ENCODE data around the gene SNRK. TPM values are rescaled to one million over a fixed set of nuclear protein-coding genes. Genes with fewer than 3 reads are reported as not detected.

Gene SNRK
- total RNA-seq, 1 donor from 2014 or later: 26.1 TPM

DNA sequence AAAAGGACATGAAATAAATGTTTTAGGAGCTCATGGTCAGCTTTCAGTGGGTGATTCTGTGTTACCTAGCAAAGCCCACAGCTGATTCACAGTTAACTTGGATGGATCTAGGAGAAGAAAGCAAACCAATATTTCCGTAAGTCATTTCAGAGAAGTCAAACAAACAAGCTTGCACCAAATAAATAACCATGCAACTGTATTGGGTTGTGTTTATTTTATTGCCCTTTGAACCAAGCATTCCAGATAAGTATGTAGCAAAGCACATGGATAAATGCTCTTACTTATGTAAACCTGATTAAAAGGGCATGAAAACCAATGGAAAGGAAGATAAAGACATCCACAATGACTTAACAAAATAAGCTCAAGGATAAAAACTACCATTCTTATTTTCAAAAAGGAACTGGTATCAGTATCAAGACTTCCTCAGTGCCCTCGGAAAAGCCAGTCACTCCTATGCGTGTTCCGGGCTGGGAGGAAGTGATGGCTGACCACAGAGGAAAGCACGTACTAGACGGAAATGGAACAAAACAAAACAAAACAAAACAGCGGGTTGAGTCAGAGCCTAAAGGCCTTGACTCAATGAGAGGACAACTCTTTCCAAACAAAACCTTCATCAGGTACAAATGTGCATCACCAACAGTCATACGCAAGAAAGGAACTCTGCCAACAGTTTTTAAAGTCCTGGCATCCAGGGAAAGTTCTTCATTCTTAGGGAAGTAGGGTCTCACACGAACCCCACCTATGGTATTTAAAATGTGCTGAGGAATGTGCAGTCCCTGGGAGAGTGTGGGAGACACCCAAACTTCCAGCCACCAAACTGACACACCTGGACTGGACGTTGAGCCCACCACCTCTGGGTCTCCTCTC is 103.3 kb downstream of the SNRK start:
- Histone ChIP-seq H3K79me2 (ENCODE audit: low read depth) (no peaks in the 10 kb centered on the region), H3K27me3 (no peaks in the 10 kb centered on the region), H3K4me3 (no peak overlapping the region), H3K9ac (no peak overlapping the region), H3K4me2 (no peak overlapping the region), H3F3A (ENCODE audit: low read depth) (no peaks in the 10 kb centered on the region), H4K20me1 (ENCODE audit: low read depth) (no peaks in the 10 kb centered on the region), H2AFZ (replicated peaks) (no peak overlapping the region), H3K27ac (no peak overlapping the region), H3K36me3 (no peaks in the 10 kb centered on the region), H3K4me1 (no peaks in the 10 kb centered on the region), H3K9me3 (ENCODE audit: low read depth) (no peaks in the 10 kb centered on the region)
- Mint-ChIP-seq H3K4me1 (peaks cover 3% of the 10 kb centered on the region), H3K9me3 (peaks cover 2% of the 10 kb centered on the region), H3K4me3 (no peak overlapping the region), H3K27ac (no peak overlapping the region), H3K36me3 (no peaks in the 10 kb centered on the region), H3K27me3 (ENCODE audit: insufficient read depth, low read depth) (peaks cover 4% of the 10 kb centered on the region)
- no peak for TF ChIP-seq EZH2phosphoT487 (IDR thresholded peaks at IDR 0.05)
- TF ChIP-seq, protein P1, sequence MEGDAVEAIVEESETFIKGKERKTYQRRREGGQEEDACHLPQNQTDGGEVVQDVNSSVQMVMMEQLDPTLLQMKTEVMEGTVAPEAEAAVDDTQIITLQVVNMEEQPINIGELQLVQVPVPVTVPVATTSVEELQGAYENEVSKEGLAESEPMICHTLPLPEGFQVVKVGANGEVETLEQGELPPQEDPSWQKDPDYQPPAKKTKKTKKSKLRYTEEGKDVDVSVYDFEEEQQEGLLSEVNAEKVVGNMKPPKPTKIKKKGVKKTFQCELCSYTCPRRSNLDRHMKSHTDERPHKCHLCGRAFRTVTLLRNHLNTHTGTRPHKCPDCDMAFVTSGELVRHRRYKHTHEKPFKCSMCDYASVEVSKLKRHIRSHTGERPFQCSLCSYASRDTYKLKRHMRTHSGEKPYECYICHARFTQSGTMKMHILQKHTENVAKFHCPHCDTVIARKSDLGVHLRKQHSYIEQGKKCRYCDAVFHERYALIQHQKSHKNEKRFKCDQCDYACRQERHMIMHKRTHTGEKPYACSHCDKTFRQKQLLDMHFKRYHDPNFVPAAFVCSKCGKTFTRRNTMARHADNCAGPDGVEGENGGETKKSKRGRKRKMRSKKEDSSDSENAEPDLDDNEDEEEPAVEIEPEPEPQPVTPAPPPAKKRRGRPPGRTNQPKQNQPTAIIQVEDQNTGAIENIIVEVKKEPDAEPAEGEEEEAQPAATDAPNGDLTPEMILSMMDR (IDR thresholded peaks at IDR 0.05): no peak
- TF ChIP-seq EZH2 (IDR thresholded peaks at IDR 0.05): no peak
- DNase-seq (ENCODE audit: low spot score): no peak

DNA sequence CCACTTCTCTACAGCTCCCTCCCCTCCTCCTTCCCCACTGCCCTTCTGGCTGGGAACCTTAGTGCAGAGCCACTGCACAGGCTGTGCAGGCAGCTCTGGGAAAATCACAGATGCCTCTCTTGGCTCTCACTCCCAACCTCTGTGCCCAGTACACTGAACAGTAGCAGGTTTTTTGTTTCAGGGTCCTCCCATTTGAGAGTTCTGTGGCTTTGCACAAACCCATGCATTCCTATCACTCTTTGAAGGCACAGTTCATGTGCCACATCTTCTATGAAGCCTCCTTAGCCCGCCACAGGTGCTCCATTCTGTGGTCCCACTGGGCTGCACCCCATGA is 103.9 kb downstream of the SNRK start:
- Histone ChIP-seq H3K4me3 (no peak overlapping the region), H3K9ac (no peak overlapping the region), H3K79me2 (ENCODE audit: low read depth) (no peaks in the 10 kb centered on the region), H3K27me3 (no peaks in the 10 kb centered on the region), H3K4me2 (no peak overlapping the region), H3K4me1 (no peaks in the 10 kb centered on the region), H4K20me1 (ENCODE audit: low read depth) (no peaks in the 10 kb centered on the region), H3F3A (ENCODE audit: low read depth) (no peaks in the 10 kb centered on the region), H3K27ac (no peak overlapping the region), H3K9me3 (ENCODE audit: low read depth) (no peaks in the 10 kb centered on the region), H3K36me3 (no peaks in the 10 kb centered on the region), H2AFZ (replicated peaks) (no peak overlapping the region)
- no peak for TF ChIP-seq EZH2phosphoT487 (IDR thresholded peaks at IDR 0.05)
- TF ChIP-seq, protein P1 (IDR thresholded peaks at IDR 0.05): no peak
- no peak for TF ChIP-seq EZH2 (IDR thresholded peaks at IDR 0.05)
- no peaks in the 10 kb centered on the region for H3K9me3 Mint-ChIP-seq
- H3K4me3 Mint-ChIP-seq: no peak overlapping the region
- peaks cover 4% of the 10 kb centered on the region for H3K27me3 Mint-ChIP-seq (ENCODE audit: insufficient read depth, low read depth)
- DNase-seq (ENCODE audit: low spot score): no peak
- H3K27ac Mint-ChIP-seq: no peak overlapping the region
- H3K36me3 Mint-ChIP-seq: no peaks in the 10 kb centered on the region
- H3K4me1 Mint-ChIP-seq: peaks cover 3% of the 10 kb centered on the region

DNA sequence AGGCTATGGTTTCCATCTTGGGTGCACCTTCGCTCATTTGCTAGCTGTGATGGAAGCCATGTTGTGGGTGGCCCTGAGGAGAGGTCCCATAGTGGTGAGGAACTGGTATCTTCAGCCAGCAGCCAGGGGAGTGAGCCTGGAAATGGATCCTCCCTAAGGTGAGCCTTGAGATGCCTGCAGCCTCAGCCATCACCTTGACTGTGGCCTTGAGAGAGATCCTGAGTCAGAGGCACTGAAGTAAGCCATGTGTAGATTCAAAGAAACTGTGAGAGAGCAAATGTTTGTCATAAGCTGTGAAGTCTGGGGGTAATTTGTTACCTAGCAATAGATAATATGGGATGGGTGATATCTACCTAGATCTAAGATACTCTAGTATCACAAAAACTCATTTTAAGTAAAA is 105.3 kb downstream of the SNRK start:
- Histone ChIP-seq H3F3A (ENCODE audit: low read depth) (no peaks in the 10 kb centered on the region), H3K9ac (no peak overlapping the region), H3K4me3 (no peak overlapping the region), H2AFZ (replicated peaks) (no peak overlapping the region), H3K79me2 (ENCODE audit: low read depth) (no peaks in the 10 kb centered on the region), H3K36me3 (no peaks in the 10 kb centered on the region), H3K27ac (no peak overlapping the region), H3K4me1 (no peaks in the 10 kb centered on the region), H4K20me1 (ENCODE audit: low read depth) (no peaks in the 10 kb centered on the region), H3K9me3 (ENCODE audit: low read depth) (no peaks in the 10 kb centered on the region), H3K4me2 (no peak overlapping the region), H3K27me3 (no peaks in the 10 kb centered on the region)
- no peaks in the 10 kb centered on the region for H3K9me3 Mint-ChIP-seq
- TF ChIP-seq EZH2phosphoT487 (IDR thresholded peaks at IDR 0.05) (no peak), EZH2 (IDR thresholded peaks at IDR 0.05) (no peak)
- TF ChIP-seq, protein P1 (IDR thresholded peaks at IDR 0.05): no peak
- H3K36me3 Mint-ChIP-seq: no peaks in the 10 kb centered on the region
- no peak overlapping the region for H3K27ac Mint-ChIP-seq
- DNase-seq (ENCODE audit: low spot score): no peak
- no peak overlapping the region for H3K4me3 Mint-ChIP-seq
- H3K27me3 Mint-ChIP-seq (ENCODE audit: insufficient read depth, low read depth): peaks cover 2% of the 10 kb centered on the region
- H3K4me1 Mint-ChIP-seq: peaks cover 3% of the 10 kb centered on the region

Measured in neural progenitor cell (in vitro differentiated cells).